Stimulated activated memory B cell treated with anti-CD40 and anti-IgM and Interleukin-4, amounts not matched to agents 10 μg/mL and 1 μg/mL and 100 μg/mL, for 72 hours (primary cell): ENCODE measurements around the gene SCUBE1.

Experiments used
- ATAC-seq: fragments of 150-1000 bp; cut with Tn5 transposase; 2 replicates; pipeline ENCODE4 v1.10.0; 2021
- H3K27ac Mint-ChIP-seq: one replicate; pipeline ENCODE4 v1.8.0; 2022; ENCODE audit warnings: mild to moderate bottlenecking, mixed read lengths
- H3K27me3 Mint-ChIP-seq: one replicate; pipeline ENCODE4 v1.8.0; 2022; ENCODE audit warnings: mixed read lengths
- H3K36me3 Mint-ChIP-seq: one replicate; pipeline ENCODE4 v1.8.0; 2022; ENCODE audit warnings: mixed read lengths
- H3K4me1 Mint-ChIP-seq: one replicate; pipeline ENCODE4 v1.8.0; 2022; ENCODE audit warnings: mixed read lengths
- H3K4me3 Mint-ChIP-seq: one replicate; pipeline ENCODE4 v1.8.0; 2022; ENCODE audit warnings: mild to moderate bottlenecking, moderate library complexity, mixed read lengths
- H3K9me3 Mint-ChIP-seq: one replicate; pipeline ENCODE4 v1.8.0; 2022; ENCODE audit warnings: mixed read lengths

Gene SCUBE1

GRCh38 chr22:43213051-43213450, 130.1 kb downstream of the SCUBE1 start:
- no peak overlapping the region for H3K4me3 Mint-ChIP-seq
- H3K27ac Mint-ChIP-seq: no peak overlapping the region
- H3K4me1 Mint-ChIP-seq: no peaks in the 10 kb centered on the region
- peaks cover 59% of the 10 kb centered on the region for H3K27me3 Mint-ChIP-seq
- no peaks in the 10 kb centered on the region for H3K36me3 Mint-ChIP-seq
- no peak for ATAC-seq
- peaks cover 2% of the 10 kb centered on the region for H3K9me3 Mint-ChIP-seq

DNA sequence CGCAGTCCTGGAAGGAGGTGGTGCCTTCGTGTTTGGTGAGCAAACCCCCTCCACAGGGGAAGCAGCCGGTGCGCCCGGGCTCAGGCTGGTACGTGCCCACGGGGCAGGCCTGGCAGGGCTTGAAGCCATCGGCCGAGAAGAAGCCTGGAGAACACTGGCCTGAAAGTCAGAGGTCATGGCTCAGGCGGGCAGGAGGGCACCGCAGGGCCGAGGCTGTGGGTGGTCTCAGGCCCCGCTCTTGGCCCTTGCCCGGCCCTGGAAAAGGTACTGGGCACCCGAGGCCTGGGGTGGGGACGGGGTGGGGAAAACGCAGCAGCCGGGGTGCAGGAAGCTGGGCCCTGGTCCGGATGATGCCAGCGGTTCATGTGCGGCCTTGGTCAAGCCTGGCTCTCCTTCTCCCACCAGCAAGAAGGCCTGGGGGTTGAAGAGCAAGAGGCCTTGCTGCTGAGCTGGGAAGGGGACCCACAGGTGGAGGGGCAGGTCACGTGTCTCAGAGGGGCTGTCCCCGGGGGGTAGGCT, 130.7 kb downstream of the SCUBE1 start:
- peaks cover 4% of the 10 kb centered on the region for H3K4me1 Mint-ChIP-seq
- peaks cover 59% of the 10 kb centered on the region for H3K27me3 Mint-ChIP-seq
- H3K4me3 Mint-ChIP-seq: no peak overlapping the region

GRCh38 chr22:43211941-43212433, 131.2 kb downstream of the SCUBE1 start:
- Mint-ChIP-seq H3K4me3 (no peak overlapping the region), H3K9me3 (no peaks in the 10 kb centered on the region), H3K27ac (no peak overlapping the region), H3K36me3 (no peaks in the 10 kb centered on the region), H3K4me1 (peaks cover 5% of the 10 kb centered on the region), H3K27me3 (peaks cover 59% of the 10 kb centered on the region)
- no peak for ATAC-seq

More for the DNA sequence above, 130.7 kb downstream of the SCUBE1 start:
- no peak for ATAC-seq
- Mint-ChIP-seq H3K27ac (no peak overlapping the region), H3K36me3 (no peaks in the 10 kb centered on the region), H3K9me3 (peaks cover 2% of the 10 kb centered on the region)

DNA sequence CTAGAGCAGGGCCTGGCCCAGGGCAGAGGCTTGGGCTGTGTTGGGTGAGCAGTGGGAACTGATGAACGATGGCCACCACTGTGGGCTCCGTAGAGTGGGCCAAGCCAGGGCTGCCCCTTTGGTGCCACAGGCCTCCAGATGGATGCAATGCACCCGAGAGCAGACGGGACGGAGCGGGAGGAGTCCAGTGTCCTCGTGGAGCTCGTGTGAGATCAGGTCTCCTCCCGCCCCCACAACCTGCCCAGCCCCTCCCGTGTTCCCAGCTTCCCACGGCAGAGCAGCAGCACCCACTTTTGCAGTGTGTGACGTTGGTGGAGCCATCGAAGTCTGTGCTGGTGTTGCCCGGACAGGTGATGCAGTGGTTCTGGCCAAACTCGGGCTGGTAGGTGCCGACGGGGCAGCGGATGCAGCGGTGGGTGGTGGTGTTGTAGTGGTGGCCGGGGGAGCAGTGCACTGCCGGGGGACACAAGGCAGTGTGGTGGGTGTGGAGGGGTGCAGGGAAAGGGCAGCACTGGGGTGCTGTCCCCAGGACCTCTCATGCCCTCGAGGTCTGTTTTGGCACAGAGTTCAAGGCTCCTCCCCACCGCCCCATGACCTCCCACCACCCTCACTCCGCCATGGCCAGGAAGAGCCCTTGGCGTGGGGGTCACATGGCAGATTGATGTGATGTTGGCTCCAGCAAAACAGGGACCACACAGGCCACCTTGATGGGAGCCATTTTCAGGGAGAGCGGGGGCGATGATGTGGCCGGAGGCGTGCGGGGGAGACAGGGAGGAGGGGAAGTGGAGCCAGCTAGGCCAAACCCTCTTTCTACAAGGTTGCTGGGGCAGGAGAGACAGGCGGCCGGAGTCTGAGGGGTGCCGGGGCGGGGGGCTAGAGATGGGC, 132.3 kb downstream of the SCUBE1 start:
- Mint-ChIP-seq H3K9me3 (peaks cover 4% of the 10 kb centered on the region), H3K27ac (no peak overlapping the region), H3K4me3 (no peak overlapping the region), H3K27me3 (peaks cover 68% of the 10 kb centered on the region), H3K36me3 (no peaks in the 10 kb centered on the region), H3K4me1 (peaks cover 15% of the 10 kb centered on the region)
- ATAC-seq: no peak

DNA sequence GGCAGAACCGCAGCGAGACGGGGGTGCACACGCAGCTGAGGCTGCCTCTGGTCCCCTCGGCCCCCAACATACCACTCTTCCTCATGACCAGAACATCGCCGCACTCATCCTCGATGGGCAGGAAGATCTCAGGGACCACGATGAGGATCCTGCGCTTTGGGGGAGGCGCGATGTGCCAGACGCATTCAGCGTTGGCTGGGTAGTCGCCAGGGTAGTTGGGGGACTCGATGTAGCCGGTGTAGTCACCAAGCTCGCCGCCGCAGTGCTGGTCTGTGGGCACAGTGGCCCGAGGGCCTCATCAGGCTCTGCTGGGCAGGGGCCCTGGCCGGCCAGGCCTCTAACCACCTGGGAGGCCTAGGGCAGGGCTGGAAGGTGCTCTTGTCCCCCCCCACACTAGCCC, 133.2 kb downstream of the SCUBE1 start:
- no peak for ATAC-seq
- no peak overlapping the region for H3K4me3 Mint-ChIP-seq
- H3K27ac Mint-ChIP-seq: no peak overlapping the region
- no peaks in the 10 kb centered on the region for H3K36me3 Mint-ChIP-seq
- peaks cover 15% of the 10 kb centered on the region for H3K4me1 Mint-ChIP-seq
- H3K27me3 Mint-ChIP-seq: peaks cover 63% of the 10 kb centered on the region
- H3K9me3 Mint-ChIP-seq: peaks cover 5% of the 10 kb centered on the region

DNA sequence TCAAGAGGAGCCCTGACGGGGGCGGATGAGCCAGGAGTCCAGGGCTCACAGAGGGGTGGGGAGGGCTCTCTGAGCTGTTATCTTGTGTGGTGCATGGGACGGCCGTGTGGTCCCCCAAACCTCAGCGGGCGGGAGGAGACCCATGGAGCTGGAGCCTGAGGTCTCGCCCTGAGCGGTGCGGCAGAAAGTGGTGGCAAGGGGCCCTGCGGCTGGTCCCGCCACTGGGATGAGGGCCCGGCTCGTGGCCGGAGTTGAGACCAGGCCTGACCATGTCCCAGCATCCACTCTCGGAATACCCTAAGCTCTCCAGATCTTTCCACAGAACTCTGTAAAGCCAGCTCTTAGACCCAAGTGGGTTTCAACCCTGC, 133.7 kb downstream of the SCUBE1 start:
- Mint-ChIP-seq H3K27me3 (peaks cover 59% of the 10 kb centered on the region), H3K9me3 (peaks cover 5% of the 10 kb centered on the region), H3K36me3 (no peaks in the 10 kb centered on the region), H3K4me1 (peaks cover 15% of the 10 kb centered on the region), H3K27ac (no peak overlapping the region), H3K4me3 (no peak overlapping the region)
- ATAC-seq: no peak

- Mint-ChIP-seq H3K9me3 (peaks cover 5% of the 10 kb centered on the region), H3K4me1 (peaks cover 15% of the 10 kb centered on the region), H3K4me3 (no peak overlapping the region), H3K27ac (no peak overlapping the region), H3K27me3 (peaks cover 59% of the 10 kb centered on the region), H3K36me3 (no peaks in the 10 kb centered on the region)
- ATAC-seq: no peak
Observed at GRCh38 chr22:43208703-43209522, 134.3 kb downstream of the SCUBE1 start.

GRCh38 chr22:43207849-43208702, 135.1 kb downstream of the SCUBE1 start:
- peaks cover 59% of the 10 kb centered on the region for H3K27me3 Mint-ChIP-seq
- peaks cover 5% of the 10 kb centered on the region for H3K9me3 Mint-ChIP-seq
- no peak overlapping the region for H3K27ac Mint-ChIP-seq
- no peak for ATAC-seq
- H3K4me1 Mint-ChIP-seq: peaks cover 15% of the 10 kb centered on the region
- H3K36me3 Mint-ChIP-seq: no peaks in the 10 kb centered on the region
- no peak overlapping the region for H3K4me3 Mint-ChIP-seq

GRCh38 chr22:43207386-43207785, 135.8 kb downstream of the SCUBE1 start:
- no peak for ATAC-seq
- H3K27me3 Mint-ChIP-seq: peaks cover 59% of the 10 kb centered on the region
- H3K36me3 Mint-ChIP-seq: no peaks in the 10 kb centered on the region
- peaks cover 5% of the 10 kb centered on the region for H3K9me3 Mint-ChIP-seq
- peaks cover 15% of the 10 kb centered on the region for H3K4me1 Mint-ChIP-seq
- H3K4me3 Mint-ChIP-seq: no peak overlapping the region
- no peak overlapping the region for H3K27ac Mint-ChIP-seq

DNA sequence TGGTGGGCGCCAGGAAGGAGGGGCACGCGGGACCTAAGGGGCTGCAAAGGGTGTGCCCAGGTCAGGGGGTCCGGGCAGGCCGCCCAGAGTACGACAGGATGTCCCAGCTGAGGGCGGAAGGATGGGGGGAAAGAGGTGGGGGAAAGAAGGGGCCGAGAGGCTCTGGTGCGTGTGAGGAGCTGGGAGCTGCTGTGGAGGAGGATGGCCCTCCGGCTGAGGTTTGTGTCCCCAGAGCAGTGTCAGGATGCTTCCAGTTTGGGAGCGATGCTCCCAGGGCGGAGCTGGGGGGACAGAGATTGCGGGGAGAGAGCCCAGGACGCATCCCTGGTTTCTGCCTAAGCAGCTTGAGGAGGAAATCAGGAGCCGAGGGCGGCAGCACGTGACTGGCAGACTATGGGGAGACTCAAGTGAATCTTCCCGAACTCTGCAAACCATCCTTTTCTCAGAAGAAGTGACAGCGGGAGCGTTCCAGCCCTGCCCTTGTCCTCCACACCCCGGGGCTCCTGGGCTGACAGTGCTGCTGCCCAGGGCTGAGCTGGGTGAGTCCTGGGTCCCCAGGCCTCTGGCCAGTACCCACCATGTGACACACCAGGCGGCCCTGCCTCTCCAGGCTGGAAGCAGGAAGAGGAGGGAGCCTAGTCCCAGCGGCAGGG, 136.5 kb downstream of the SCUBE1 start:
- no peak overlapping the region for H3K27ac Mint-ChIP-seq
- peaks cover 15% of the 10 kb centered on the region for H3K4me1 Mint-ChIP-seq
- no peak overlapping the region for H3K4me3 Mint-ChIP-seq
- peaks cover 59% of the 10 kb centered on the region for H3K27me3 Mint-ChIP-seq
- ATAC-seq: no peak
- peaks cover 5% of the 10 kb centered on the region for H3K9me3 Mint-ChIP-seq
- H3K36me3 Mint-ChIP-seq: no peaks in the 10 kb centered on the region

DNA sequence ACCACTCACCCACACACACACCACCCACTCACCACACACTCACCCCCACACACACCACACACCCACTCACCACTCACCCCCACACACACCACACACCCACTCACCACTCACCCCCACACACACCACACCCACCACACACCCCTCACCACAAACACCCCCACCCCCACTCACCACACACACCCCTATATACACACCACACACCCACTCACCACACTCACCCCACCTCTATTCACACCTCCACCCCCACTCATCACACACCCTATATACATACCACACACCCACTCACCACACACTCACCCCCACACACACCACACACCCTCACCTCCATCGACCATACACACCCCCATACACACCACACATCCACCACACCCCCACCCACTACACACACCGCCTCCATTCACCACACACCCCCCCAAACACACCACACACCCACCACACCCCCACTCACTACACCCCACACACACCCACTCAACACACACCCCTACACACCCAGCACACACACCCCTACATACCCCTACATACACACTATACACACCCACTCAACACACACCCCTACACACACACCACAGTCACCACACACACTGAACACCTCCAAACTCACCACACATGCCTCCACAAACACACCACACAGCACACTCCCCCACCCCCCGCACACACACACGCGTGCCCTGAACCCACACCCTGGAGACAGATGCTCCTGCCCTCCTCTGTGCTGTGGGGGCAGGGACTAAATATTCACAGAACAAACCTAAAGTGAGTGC, 137.2 kb downstream of the SCUBE1 start:
- ATAC-seq: peak; percentile 34
- peaks cover 5% of the 10 kb centered on the region for H3K9me3 Mint-ChIP-seq
- peaks cover 15% of the 10 kb centered on the region for H3K4me1 Mint-ChIP-seq
- no peaks in the 10 kb centered on the region for H3K36me3 Mint-ChIP-seq
- H3K4me3 Mint-ChIP-seq: no peak overlapping the region
- no peak overlapping the region for H3K27ac Mint-ChIP-seq
- H3K27me3 Mint-ChIP-seq: peaks cover 53% of the 10 kb centered on the region

GRCh38 chr22:43205261-43205691, 137.9 kb downstream of the SCUBE1 start:
- no peak overlapping the region for H3K27ac Mint-ChIP-seq
- H3K4me3 Mint-ChIP-seq: no peak overlapping the region
- ATAC-seq: peak; percentile 11

GRCh38 chr22:43203471-43203981, 139.6 kb downstream of the SCUBE1 start:
- ATAC-seq: no peak
- no peaks in the 10 kb centered on the region for H3K36me3 Mint-ChIP-seq
- no peak overlapping the region for H3K4me3 Mint-ChIP-seq
- peaks cover 53% of the 10 kb centered on the region for H3K27me3 Mint-ChIP-seq
- H3K27ac Mint-ChIP-seq: no peak overlapping the region
- H3K4me1 Mint-ChIP-seq: peaks cover 15% of the 10 kb centered on the region
- peaks cover 5% of the 10 kb centered on the region for H3K9me3 Mint-ChIP-seq

More at GRCh38 chr22:43205261-43205691, 137.9 kb downstream of the SCUBE1 start:
- H3K36me3 Mint-ChIP-seq: no peaks in the 10 kb centered on the region
- peaks cover 15% of the 10 kb centered on the region for H3K4me1 Mint-ChIP-seq
- peaks cover 5% of the 10 kb centered on the region for H3K9me3 Mint-ChIP-seq
- H3K27me3 Mint-ChIP-seq: peaks cover 53% of the 10 kb centered on the region
